OCI-M1 (cell line): ENCODE data around the gene CTNNBL1.
"Not testable (repeated sequence)": the region's sequence is repeated elsewhere in the genome, so short reads cannot be mapped to it uniquely, and the experiment has no call there.

Experiments used
- DNase-seq: peaks from one replicate; lab custom pipeline; 2025; lab: John Stamatoyannopoulos, UW

CTNNBL1 gene

DNA sequence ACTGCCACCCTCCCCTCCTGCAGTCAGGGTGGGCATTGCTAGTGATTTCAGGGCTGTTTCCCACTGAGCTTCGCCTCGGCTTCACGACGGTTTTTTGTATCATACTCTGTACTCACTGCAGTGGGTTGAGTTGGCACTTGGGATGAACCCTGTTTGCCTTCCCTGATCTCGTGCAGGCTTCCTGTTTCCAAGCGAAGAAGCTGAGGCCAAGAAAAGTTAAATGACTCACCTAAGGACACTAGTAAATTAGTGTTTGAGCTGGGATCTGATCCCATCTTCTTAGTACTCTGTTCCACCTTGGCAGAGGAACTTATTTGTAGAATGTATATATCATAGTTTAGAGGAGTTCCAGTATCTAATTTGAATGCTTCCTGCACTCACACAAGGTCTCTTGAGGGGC is 158.8 kb downstream of the CTNNBL1 start:
- no peak for DNase-seq

DNA sequence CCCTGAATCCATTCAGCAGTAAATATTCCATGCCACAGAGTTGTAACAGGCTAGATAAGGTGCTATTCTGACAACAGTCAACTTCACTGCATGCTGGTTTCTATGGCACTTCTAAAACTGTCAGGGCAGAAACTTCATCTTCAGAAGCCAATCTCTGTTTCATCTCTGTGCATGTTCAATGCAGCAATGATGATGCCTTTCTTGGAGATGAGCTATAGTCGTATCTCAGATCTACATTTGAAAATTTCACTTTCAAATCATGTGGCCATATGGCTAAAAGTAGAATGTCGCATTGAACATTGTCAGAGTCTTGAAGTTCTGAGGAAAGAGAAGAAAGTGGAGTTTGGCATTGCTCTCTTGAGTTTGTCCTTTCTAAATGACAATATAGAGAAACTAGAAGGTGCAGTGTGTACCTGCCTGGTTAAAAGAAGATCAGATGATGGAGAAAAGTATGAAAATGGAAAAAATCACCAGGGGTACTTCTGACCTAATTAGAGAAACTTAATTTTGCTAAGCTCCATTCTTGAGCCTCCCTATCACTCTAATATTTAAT is 160.1 kb downstream of the CTNNBL1 start:
- no peak for DNase-seq

DNA sequence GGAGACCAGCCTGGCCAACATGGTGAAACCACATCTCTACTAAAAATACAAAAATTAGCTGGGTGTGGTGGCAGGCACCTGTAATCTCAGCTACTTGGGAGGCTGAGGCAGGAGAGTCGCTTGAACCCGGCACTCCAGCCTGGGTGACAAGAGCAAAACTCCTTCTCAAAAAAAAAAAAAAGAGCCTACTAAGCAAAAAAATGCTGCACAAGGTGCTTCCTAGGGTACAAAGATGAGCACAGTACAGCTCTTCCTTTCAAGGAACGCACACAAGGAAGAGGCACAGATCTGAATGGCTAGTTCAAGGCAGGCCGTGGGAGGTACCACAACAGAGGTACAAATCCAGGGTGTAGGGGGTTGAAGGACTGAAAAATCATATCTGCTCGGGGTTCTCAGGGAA is 162.2 kb downstream of the CTNNBL1 start:
- DNase-seq = not testable (repeated sequence)

DNA sequence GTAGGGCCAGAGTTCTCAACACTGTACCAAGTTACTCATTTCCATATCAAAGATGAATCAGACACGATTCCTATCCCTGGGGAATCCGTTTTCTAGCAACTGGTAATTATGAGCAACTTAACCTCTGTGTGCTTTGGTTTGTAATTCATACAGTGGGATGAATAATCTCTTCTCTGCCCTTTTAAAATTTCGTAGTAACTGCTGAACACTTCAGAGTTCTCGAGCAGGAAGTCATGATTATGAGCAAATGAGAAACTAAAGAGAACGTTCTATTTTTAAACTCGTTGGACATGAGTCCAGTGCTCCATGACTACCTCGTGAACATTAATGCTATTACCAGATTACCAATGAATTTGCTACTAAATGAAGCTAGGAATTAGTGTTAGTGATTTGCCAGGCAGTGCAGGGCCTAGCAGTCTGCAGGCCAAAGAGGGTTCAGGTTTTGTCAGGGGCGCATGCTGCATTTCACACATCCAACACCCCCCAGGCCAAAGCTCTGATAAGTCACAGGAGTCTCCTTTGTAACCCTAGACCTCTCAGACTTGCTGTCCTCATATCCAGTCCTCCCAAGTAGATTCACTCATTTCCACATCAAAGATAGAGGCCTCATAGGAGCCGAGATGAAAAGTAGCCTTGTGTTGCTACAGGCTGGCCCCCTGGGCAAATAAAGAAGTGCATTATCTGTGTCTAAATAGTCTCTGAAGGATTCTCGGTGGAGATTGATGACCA is 163.3 kb downstream of the CTNNBL1 start:
- no peak for DNase-seq

DNA sequence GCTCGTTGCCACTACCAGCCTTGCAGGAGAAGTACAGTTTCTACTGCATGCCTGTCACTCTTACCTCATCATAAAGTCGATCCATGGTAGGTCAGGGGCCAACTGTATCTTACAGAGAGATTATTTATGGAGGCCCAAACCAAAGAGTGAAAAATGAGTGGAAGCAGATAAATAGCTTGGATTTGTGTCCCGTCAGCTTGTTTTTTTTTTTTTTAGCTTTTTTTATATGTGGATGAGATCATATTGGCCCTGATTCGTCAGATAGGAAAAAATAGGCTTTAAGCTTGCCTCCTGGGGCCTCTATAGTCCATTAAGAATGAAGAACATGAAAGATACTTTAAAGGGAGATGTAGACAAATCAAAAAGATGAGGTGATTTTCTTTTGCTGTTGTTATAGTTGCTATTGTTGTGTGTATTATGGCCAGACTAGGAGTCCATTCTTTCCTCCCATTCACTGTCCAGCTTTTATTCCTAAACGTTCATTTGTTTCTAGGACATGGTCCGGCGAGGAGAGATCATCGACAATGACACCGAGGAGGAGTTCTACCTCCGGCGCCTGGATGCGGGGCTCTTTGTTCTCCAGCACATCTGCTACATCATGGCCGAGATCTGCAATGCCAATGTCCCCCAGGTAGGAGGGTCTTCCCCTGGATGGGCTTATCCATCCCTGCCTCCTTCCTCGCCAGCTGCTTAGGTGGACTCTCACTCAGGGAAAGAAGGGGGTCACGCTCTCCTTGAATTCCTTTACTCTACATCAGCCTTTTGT is 165.8 kb downstream of the CTNNBL1 start:
- no peak for DNase-seq

DNA sequence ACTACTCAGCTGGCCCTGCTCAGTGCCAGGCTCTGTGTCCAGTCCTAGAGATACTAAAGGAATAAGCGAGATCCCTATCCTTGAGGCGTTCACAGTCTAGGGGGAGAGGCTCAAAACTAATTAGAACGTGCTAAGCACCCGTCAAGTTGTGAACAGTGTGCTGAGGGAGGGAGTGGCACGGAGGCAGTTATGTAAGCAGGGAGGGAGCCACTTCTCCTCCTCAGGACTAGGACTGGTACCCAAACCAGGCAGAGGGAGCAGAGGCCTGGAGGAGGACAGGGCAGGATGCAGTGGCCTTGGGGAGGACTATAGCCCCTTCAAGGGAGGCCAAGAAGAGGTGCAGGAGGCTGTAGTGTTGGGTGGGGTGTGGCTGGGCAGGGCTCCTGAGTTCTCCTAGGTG is 169.5 kb downstream of the CTNNBL1 start:
- DNase-seq = no peak

DNA sequence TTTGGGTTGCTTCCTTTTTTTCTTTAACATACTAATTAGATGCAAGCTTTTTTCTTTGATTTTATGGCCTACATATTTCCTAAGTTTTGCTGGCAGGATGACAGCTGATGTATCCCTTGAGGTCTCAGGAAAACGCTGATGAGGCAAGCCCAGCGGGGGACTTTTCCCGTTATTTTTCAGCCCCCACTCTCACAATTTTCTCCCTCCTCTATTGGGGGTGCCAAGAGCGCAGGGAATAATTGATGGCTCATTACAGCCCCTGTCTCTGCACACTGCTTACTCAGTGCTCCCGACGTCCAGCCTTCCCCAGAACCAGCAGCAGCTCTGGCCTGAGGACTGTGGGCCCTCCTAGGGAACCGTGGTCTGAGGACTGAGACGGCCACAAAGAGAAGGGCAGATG is 170.5 kb downstream of the CTNNBL1 start:
- no peak for DNase-seq

DNA sequence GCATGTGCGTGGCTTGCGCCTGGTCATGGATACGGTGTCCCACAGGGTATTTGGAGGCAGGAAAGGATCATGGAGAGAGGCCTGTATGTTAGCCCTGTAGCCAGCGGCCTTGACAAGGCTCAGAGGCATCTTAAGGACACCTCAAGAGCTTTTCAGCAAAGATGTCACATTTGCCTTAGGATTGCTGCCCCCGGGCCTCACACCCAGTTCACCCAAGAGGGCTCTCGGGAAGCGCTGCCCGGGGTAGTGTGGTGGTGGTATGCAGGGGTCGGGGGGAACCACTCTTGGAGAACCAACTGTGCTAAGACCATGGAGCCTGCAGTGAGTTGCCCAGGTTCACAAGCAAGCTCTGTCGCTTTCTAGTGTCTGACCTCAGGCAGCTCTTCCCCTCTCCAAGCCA is 172.2 kb downstream of the CTNNBL1 start:
- no peak for DNase-seq

DNA sequence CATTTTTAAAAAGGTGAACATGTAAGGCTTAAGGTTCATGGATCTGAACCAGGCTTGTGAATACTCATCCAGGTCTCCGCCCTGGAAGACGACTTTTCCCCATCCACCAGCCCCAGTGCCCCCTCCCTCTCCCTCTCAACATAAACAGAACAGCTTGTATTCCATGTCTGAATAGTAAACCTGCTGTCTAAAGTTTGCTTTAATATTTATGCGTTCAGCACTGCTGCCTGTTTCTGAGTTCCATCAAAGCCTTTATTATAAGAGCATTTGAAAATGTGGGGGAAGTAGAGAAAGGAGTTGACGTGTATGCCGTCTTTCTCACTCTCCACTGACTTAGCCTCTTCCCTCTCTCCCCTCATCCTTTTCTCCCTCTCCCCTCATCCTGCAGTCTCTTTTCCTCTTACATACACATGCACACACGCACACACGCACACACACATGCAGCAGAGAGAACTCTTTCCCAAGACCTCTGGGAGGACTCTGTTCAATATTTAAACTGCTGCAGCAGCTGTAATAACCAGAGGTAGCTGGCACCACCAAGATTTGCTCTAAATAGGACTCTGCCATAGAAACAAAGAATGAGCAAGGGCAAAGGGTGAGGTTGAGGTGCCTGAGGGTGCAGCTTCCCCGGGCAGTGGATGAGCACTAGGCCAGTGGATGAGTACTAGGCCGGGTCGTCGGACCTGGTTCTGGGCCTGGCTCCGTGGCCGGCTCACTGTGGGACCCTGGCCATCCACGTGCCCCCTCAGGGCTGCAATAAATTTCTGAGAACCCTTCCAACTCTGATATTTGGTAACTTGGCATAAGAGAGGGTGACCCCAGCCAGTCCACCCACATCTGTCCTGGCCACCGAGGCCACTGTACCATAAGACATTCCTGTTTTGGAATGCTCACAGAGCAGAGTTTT is 173.7 kb downstream of the CTNNBL1 start:
- no peak for DNase-seq

DNA sequence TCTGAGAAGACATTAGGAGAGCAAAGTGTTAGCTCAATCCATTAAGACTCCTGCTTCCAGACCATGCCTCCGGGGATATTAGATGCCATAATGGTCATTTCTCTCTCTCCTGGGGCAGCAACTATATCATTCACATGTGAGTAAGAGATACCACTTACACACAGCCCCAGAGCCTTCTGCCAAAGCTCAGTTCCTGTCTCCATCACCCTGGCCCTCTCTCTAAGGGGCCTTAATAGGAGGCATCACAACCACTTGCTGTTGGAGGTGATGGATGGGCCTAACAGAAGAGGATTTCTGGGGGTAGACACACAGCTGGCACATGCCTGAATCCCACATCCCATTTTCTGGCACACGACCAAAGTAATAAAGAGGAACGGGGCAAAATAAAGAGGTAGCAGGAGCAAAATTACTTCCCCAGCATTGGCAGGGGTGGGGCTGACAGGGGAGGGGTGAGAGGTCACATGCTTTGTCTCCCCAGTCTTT is 175.1 kb downstream of the CTNNBL1 start:
- no peak for DNase-seq

DNA sequence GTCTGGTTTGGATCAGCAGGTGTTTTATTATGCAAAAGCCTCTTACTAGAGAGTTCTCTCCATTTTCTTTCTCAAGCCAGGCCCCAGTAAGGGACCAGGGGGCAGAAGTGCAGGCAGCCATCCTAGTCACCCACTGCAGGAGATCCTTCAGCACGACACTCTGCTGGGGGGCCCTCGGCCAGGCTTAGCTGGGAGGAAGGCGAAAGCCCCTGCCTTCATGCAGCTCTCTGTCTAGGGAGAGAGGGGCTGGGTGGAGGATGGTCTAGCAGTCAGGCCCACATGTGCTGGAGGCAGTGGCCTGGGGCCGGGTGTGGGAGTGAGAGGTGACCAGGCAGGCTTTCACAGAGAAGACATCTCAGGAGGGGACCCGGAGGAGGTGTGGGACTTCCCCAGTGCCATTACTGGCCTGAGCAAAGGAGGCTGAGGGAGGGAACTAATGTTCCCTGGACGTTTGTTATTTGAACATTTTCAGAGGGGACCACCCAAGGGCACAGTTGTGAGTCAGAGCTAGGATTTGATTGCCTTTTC is 175.6 kb downstream of the CTNNBL1 start:
- no peak for DNase-seq

DNA sequence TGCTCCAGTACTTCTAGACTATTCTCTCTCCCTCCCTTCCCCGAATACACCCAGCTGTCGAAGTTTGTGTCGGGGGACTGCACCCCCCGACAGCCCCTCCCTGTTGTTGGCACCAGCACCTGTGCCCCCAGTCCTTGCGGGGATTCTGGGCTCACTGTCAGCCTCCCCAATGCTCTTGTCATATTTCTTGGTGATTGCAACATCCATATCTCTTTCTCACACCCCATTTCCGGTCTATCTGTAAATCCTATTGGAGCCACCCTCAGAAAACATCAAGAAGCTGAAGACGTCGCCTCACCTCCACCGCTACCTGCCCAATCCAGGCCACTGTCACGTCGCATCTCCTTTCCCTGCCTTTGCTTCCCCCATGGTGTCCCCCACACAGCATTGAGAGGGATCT is 176.5 kb downstream of the CTNNBL1 start:
- DNase-seq = no peak

DNA sequence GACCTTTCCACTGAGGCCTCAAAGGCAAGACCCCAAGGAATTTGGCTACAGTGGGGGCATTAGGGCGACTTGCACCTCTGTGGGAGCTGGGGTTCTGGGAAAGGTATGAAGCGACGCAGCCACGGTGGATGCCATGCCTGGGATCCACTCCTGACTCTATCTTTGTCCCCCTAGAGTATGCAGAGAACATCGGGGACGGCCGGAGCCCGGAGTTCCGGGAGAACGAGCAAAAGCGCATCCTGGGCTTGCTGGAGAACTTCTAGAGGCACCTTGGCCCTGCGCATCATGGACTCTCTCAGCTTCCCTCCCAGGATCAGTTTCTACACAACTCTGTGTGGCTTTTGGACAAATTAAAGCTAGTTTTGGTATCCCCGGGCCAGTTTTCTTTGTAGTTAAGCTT is 177.9 kb downstream of the CTNNBL1 start:
- DNase-seq = no peak

DNA sequence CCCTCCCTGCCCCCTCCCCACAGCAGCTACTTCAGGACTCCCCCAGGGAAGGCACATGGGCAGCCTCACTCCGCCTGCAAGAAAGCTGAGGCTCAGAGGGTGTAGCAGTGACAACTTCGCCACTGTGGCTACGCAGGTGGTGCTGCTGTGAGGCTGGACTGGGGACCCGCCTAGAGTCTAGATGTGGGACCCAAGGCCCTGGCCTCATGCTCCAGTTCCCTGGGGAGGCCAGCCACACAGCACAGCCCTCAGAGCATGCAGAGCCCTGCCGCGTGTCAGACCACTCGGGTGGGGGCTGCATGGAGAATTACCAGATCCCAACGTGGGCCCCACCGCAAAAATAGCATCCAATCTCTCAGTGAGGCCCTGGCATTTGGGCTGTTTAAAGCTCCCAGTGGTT is 178.3 kb downstream of the CTNNBL1 start:
- DNase-seq = no peak

DNA sequence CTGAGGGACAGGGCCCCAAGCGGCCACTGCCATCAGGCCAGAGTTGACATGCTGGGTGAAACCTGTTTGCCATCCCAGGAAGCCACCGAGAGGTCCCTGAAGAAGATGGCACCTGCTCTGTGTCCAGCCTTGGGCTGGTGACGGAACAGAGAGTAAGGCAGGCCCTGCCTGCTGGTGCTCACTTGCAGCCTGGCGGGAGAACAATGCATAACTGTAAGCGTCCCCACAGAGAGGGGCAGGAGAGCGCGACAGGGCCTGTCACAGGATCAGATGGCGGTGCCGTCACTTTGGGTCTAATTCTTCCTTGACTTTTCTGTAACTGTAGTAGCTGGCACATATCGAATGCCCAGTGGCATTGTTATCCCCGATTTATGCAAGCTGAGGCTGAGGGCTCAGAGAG is 180.1 kb downstream of the CTNNBL1 start:
- no peak for DNase-seq

DNA sequence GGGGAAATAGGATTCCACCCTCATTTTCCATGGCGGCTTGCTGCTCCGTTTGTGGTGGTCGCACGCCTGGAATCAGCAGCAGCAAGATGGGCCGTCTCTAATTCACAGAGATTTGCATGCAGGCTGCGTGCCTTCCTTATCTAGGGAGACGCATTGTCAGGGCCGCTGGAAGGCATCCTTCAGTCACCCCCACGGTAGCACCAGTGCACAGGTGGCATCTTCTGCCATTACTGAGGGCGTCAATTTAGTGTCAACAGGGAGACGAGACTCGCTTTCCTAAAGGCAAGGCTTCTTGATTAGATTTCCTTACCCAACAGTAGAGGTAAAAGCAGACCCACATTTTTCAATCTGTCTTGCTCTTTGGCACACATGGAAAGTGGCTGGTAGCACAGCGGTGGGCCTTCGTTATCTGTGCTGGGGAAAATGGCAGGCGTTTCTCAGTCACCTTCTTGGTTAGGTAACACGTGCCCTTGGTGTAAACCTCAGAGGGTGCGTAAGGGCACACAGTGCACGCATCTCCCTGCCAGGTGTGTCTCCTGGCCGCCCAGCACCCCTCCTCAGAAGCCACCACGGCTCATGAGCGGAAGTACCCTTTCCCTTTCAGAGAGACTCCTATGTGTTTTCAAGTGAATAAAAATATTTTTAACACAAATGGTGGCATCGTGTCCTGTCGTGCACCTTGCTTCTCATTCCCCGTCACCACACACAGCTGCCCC is 181.8 kb downstream of the CTNNBL1 start:
- no peak for DNase-seq

DNA sequence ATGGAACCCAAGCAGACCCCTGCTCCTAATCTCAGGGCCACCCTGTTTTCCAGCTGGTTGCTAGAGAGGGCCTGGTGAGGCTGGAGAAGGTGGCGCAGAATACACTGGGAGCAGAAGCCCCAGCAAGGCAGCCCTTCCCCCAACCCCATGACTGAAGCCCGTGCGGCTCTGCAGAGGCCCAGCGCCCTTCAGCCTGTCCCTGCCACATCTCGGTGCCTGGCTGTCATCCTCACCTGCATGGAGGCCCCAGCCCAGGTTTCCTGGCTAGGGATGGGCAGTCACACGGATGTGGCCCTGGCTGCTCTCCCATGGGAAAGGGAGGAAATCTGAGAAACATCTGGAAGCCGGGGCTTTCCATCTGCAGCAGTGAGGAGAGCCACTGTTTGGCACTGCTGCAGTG is 183.0 kb downstream of the CTNNBL1 start:
- no peak for DNase-seq

DNA sequence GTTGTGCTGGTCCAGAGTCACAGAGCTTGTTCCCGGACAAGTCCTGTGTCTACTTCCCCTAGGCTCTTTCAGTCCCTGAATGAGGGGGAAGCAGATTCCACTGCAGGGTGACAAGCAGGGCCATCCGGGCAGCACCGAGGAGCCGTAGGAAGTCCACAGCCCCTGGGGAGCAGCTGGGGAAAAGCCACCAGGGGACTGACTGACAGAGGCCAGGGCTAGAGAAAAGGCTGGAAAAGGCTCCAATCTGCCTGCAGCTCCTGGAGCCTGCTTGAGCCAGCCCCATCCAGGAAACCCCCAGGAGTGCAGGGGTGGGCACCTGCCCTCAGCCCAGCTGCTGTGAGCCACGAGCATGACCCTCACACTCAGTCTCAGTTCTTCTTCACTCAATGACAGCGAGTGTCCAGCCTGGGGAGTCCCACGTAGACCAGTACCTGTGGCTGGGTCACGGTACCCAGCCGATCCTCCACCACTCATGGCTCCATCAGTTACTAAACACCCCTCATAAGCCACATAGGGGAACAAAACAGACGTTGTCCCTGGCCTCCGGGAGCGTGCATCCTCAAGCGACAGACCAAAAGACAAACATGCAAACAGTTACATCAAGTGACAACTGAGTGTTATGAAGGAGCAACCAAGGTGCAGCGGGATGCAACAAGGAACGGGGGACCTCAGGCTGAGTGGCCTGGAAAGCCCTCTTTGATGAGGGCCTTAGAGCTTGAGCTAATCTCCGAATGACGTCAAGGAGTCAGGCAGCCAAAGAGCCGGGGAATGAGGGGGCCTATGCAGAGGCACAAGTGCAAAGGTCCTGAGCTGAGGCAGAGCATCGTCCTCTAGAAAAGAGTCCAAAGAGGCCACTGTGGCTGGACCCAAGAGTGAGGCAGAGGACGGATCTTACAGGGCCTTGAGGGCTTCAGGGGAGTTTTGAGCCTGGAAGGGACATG is 184.3 kb downstream of the CTNNBL1 start:
- no peak for DNase-seq

DNA sequence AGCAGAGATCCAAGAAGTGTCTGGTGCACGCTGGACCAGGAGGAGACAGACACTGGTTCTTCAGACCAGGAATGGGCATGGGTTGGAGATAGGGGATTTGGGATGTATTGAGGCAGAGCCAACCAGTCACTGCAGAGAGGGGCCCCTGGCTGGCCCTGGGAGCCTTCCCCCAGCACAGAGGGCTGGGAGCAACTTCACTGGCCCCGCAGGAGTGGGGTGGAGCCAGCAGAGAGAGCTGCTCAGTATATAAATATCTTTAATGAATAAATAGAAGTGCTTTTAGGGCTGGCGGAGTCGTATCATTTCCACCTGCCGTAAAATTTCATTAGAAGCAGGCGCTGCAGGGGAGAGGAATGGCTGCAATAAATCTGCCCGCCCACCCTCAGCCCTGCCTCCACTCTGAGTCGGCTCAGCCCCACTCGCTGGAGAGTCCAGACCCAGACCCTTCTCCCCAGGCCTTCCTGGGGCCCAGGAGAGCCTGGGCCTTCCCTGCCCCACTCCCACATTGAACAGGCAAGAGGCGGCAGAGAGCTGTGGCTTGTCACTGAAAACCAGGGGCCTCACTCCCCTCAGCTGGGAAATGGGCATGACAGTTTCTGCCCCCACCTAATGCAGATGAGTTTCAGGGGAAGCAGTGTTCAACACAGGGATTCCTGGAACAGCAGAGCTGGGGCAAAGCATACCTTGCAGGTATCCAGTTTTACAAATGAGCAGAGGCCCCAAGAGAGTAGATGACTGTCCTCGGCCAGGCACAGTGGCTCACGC is 185.2 kb downstream of the CTNNBL1 start:
- DNase-seq = no peak
